NCI-H1048 (cell line): ENCODE data around the gene SEC24D.

Experiments
- DNase-seq: peaks from one replicate; lab custom pipeline; 2025; lab: John Stamatoyannopoulos, UW

The SEC24D gene

GRCh38 chr4:118751629-118752323 lies 84.2 kb downstream of the SEC24D start:
- DNase-seq, result no peak

GRCh38 chr4:118749347-118749988 lies 86.5 kb downstream of the SEC24D start:
- no peak for DNase-seq

- no peak for DNase-seq
Observed at GRCh38 chr4:118746251-118746919, 89.5 kb downstream of the SEC24D start.

- no peak for DNase-seq
Observed at GRCh38 chr4:118745357-118745756, 90.6 kb downstream of the SEC24D start.

- no peak for DNase-seq
Observed at GRCh38 chr4:118743867-118744266, 92.1 kb downstream of the SEC24D start.

- DNase-seq, result no peak
Observed at GRCh38 chr4:118742050-118742449, 93.9 kb downstream of the SEC24D start.

- no peak for DNase-seq
Observed at GRCh38 chr4:118741301-118741855, 94.5 kb downstream of the SEC24D start.

- no peak for DNase-seq
Observed at GRCh38 chr4:118740869-118741268, 95.1 kb downstream of the SEC24D start.

GRCh38 chr4:118739022-118739713 lies 96.8 kb downstream of the SEC24D start:
- DNase-seq, result no peak

- no peak for DNase-seq
Observed at GRCh38 chr4:118738090-118738489, 97.8 kb downstream of the SEC24D start.

- DNase-seq, result no peak
Observed at GRCh38 chr4:118736900-118737299, 99.0 kb downstream of the SEC24D start.

- no peak for DNase-seq
Observed at GRCh38 chr4:118734491-118735205, 101.3 kb downstream of the SEC24D start.

GRCh38 chr4:118732591-118733330 lies 103.2 kb downstream of the SEC24D start:
- DNase-seq, result no peak

GRCh38 chr4:118730683-118731082 lies 105.2 kb downstream of the SEC24D start:
- no peak for DNase-seq

GRCh38 chr4:118729287-118730286 lies 106.3 kb downstream of the SEC24D start:
- DNase-seq, result no peak

- DNase-seq, result no peak
Observed at GRCh38 chr4:118727360-118727759, 108.6 kb downstream of the SEC24D start.

GRCh38 chr4:118723369-118723768 lies 112.6 kb downstream of the SEC24D start:
- no peak for DNase-seq

GRCh38 chr4:118721752-118722151 lies 114.2 kb downstream of the SEC24D start:
- no peak for DNase-seq

GRCh38 chr4:118718511-118719170 lies 117.3 kb downstream of the SEC24D start:
- DNase-seq, result no peak
